Right lobe of liver (tissue), 6 donors: ENCODE results near the gene COX19. TPM values are rescaled to one million over a fixed set of nuclear protein-coding genes. Genes with fewer than 3 reads are reported as not detected.

Experiments
- ATAC-seq, 4 donors: fragments of 200-7000 bp; cut with Tn5 transposase; one replicate each; pipeline ENCODE4 v1.9.1; 2020; ENCODE audit warnings: mild to moderate bottlenecking in 4 of 4, moderate library complexity in 4 of 4
- DNase-seq, 3 donors: peaks; one replicate each; pipeline ENCODE4 v3.0.0-alpha.2; 2020
- H3K27ac ChIP-seq, 3 donors: fragments of 200-600 bp; one replicate each; pipeline ENCODE4 v1.8.0; 2022
- H3K27me3 ChIP-seq, 2 donors: fragments of 200-600 bp; one replicate each; pipeline ENCODE4 v1.8.0; 2022
- H3K36me3 ChIP-seq, 4 donors: fragments of 200-600 bp; sonication (generic) in 1 of 4; one replicate each; pipeline versions ENCODE4 v1.5.1 to v1.8.0; 2017 to 2022; ENCODE audit warnings: control low read depth in 1 of 4
- H3K4me1 ChIP-seq, 4 donors: fragments of 200-600 bp; sonication (generic) in 1 of 4; one replicate each; pipeline versions ENCODE4 v1.5.1 to v1.8.0; 2017 to 2022; ENCODE audit warnings: control low read depth in 1 of 4
- H3K4me3 ChIP-seq, 3 donors: fragments of 200-600 bp; one replicate each; pipeline ENCODE4 v1.8.0; 2022
- H3K9me3 ChIP-seq, 4 donors: fragments of 200-600 bp; sonication (generic) in 1 of 4; one replicate each; pipeline versions ENCODE4 v1.5.1 to v1.8.0; 2017 to 2022; ENCODE audit warnings: control low read depth in 1 of 4
- CTCF ChIP-seq, 4 donors: fragments of 200-600 bp in 3 of 4; fragments of 450-650 bp in 1 of 4; IDR thresholded peaks; one replicate each; pipeline versions ENCODE4 v1.5.1 to v1.8.0; 2016 to 2022; ENCODE audit warnings: antibody characterized with exemption in 4 of 4, mild to moderate bottlenecking in 2 of 4
- POLR2A ChIP-seq: fragments of 450-650 bp; IDR thresholded peaks from one replicate; pipeline ENCODE4 v1.6.1; 2017; ENCODE audit warnings: antibody characterized with exemption, mild to moderate bottlenecking
- WGBS: methylation state at CpG from one replicate; pipeline ENCODE4 v1.1.6; 2018; ENCODE audit warnings: low coverage, low lambda C conversion rate; ENCODE audit not compliant: insufficient coverage; ENCODE audit errors: missing lambda C conversion rate; 5-methylcytosine and 5-hydroxymethylcytosine counted together
- intact Hi-C, 2 donors: fragments of 100-400 bp; cut with DNase I; formaldehyde crosslinking; loops; one replicate each; pipeline versions ENCODE4 v1.11.2 to v1.14.1; 2022
- long read RNA-seq: library from polyadenylated mRNA; unstranded; transcript quantifications from one replicate; pipeline ENCODE4 v2.0.0, GENCODE V29; 2019
- total RNA-seq, 6 experiments: library from RNA; depleted of rRNA in 2 of 6; stranded (reverse); fragments of >200 nt in 2 of 6; fragmentation: NEBNext Ultra II Directional in 3 of 6; extraction: Animal tissue kit (Norgen Biotek cat#: 25700) in 3 of 6; gene quantifications; one replicate each; pipeline versions ENCODE4 v1.1.0 to v1.2.4, GENCODE V29; 2016 to 2023
- donor health status: DM: no; HTN: yes; CAD: no.
- donor health status: DM: no; HTN: no; CAD: no.
- donor health status: DM: no; HTN: no; CAD: no.
- donor health status: DM: no; HTN: yes; CAD: no.
- donor health status: DM: no; HTN: yes; CAD: no.

COX19 gene
- total RNA-seq, result 1 to 10 TPM; 3.2 to 6.5 (median 4.0) TPM
- long read RNA-seq, result 0 reads

- Histone ChIP-seq H3K9me3 (no peaks in the 10 kb centered on the region), H3K36me3 (peaks cover 0 to 27% (median 4%) of the 10 kb centered on the region in 4 donors), H3K4me1 (peaks cover 0 to 40% (median 13%) of the 10 kb centered on the region in 4 donors), H3K27ac (peak within 1 kb of the TSS; percentile 80 to 94 (median 89)), H3K4me3 (peak within 1 kb of the TSS; percentile 96 to 100 (median 96)), H3K27me3 (no peaks in the 10 kb centered on the region)
- intact Hi-C loops, result no loop called here
- peak; percentile 90 to 93 (median 91) for DNase-seq
- WGBS, result 0% methylated on average over 9 of the region's 78 CpGs
- ATAC-seq, result peak; percentile 87 to 95 (median 91)
- TF ChIP-seq CTCF (IDR thresholded peaks at IDR 0.05) (no peak), POLR2A (peak; percentile 81)
These were observed at the start of gene COX19 for GRCh38 chr7:974820-975681. Gene COX19 (minus strand): TSS chr7:975549. CDS start chr7:975509, 40 bp downstream.

GRCh38 chr7:1024331-1024841, 49.0 kb upstream of the COX19 start:
- TF ChIP-seq CTCF (IDR thresholded peaks at IDR 0.05), result no peak
- no peak for TF ChIP-seq POLR2A
- no peaks in the 10 kb centered on the region for H3K36me3 ChIP-seq
- DNase-seq (no peak), ATAC-seq (no peak)
- H3K4me1 ChIP-seq, result peaks cover 0 to 6% (median 0%) of the 10 kb centered on the region in 4 donors
- H3K27ac ChIP-seq, result no peak overlapping the region
- intact Hi-C loops, result no loop called here
- 94% methylated on average over 4 of the region's 15 CpGs for WGBS
- H3K9me3 ChIP-seq, result no peaks in the 10 kb centered on the region
- H3K4me3 ChIP-seq, result no peak overlapping the region
- no peaks in the 10 kb centered on the region for H3K27me3 ChIP-seq

- H3K27ac ChIP-seq, result no peak overlapping the region
- H3K4me1 ChIP-seq, result no peaks in the 10 kb centered on the region
These were observed 47.6 kb upstream of the COX19 start for GRCh38 chr7:1022801-1023465.

GRCh38 chr7:1022356-1022755, 47.0 kb upstream of the COX19 start:
- H3K4me3 ChIP-seq, result no peak overlapping the region
- ATAC-seq (no peak), DNase-seq (no peak)
- WGBS, result over 99% methylated on average over 15 of the region's 17 CpGs
- intact Hi-C loops, result no loop called here
- no peaks in the 10 kb centered on the region for H3K4me1 ChIP-seq
- H3K27me3 ChIP-seq, result no peaks in the 10 kb centered on the region
- H3K36me3 ChIP-seq, result no peaks in the 10 kb centered on the region
- H3K27ac ChIP-seq, result no peak overlapping the region
- TF ChIP-seq CTCF (IDR thresholded peaks at IDR 0.05), result no peak
- no peak for TF ChIP-seq POLR2A
- no peaks in the 10 kb centered on the region for H3K9me3 ChIP-seq

More at GRCh38 chr7:1022801-1023465, 47.6 kb upstream of the COX19 start:
- Histone ChIP-seq H3K36me3 (no peaks in the 10 kb centered on the region), H3K9me3 (no peaks in the 10 kb centered on the region), H3K4me3 (no peak overlapping the region), H3K27me3 (no peaks in the 10 kb centered on the region)
- DNase-seq (no peak), ATAC-seq (no peak)
- WGBS, result 95% methylated on average over 20 of the region's 45 CpGs
- intact Hi-C loops, result no loop called here
- TF ChIP-seq CTCF (IDR thresholded peaks at IDR 0.05) (no peak), POLR2A (no peak)
